Neural crest cell (in vitro differentiated cells): ENCODE data around the gene DGKZ. TPM values are rescaled to one million over a fixed set of nuclear protein-coding genes. Genes with fewer than 3 reads are reported as not detected.
"Not testable (repeated sequence)": the region's sequence is repeated elsewhere in the genome, so short reads cannot be mapped to it uniquely, and the experiment has no call there.

Experiments used
- DNase-seq: peaks from one replicate; pipeline ENCODE4 v3.0.0; 2021; ENCODE audit warnings: low read depth, mixed read lengths, low spot score
- H3K27ac Mint-ChIP-seq: one replicate; pipeline ENCODE4 v1.8.0; 2021; ENCODE audit warnings: mild to moderate bottlenecking, mixed read lengths; ENCODE audit not compliant: unreplicated experiment
- H3K27me3 Mint-ChIP-seq: 2 replicates; pipeline ENCODE4 v1.8.0; 2021; ENCODE audit warnings: low read depth, mild to moderate bottlenecking, mixed read lengths
- H3K36me3 Mint-ChIP-seq: 2 replicates; pipeline ENCODE4 v1.8.0; 2021; ENCODE audit warnings: low read depth, mild to moderate bottlenecking, mixed read lengths
- H3K4me1 Mint-ChIP-seq: 2 replicates; pipeline ENCODE4 v1.8.0; 2021; ENCODE audit warnings: mixed read lengths
- H3K4me3 Mint-ChIP-seq: one replicate; pipeline ENCODE4 v1.8.0; 2021; ENCODE audit warnings: mild to moderate bottlenecking, mixed read lengths
- H3K9me3 Mint-ChIP-seq: 2 replicates; pipeline ENCODE4 v1.8.0; 2021; ENCODE audit warnings: mixed read lengths
- CTCF ChIP-seq: fragments of 200-600 bp; sonication (generic); conservative IDR thresholded peaks from 2 replicates; pipeline ENCODE4 v1.5.0; 2021; ENCODE audit warnings: antibody characterized with exemption, mild to moderate bottlenecking
- total RNA-seq: library from RNA; stranded (reverse); gene quantifications from 2 replicates; pipeline ENCODE4 v1.2.1, GENCODE V29; 2021

The DGKZ gene
- total RNA-seq, 1 donor from 2014 or later: 60.1 TPM

DNA sequence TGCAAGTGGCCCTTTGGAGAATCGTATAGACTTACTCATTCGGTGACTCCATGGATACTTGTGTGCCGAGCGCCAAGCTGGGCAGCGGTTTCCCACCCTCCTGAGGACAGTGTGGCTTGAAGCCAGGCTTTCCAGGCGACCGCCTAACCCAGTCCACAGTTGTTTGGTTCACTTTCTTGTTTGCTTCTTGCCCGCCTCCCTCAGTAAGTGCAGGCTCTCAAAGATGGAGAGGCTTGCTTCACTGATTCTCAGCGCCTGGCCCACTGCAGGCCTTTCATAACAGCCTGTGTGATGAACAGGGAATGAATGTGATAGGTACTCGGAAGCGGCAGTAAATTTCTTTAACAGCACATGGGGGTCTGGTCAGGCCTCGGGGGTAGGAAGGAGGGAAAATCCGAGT, 23.0 kb downstream of the DGKZ start:
- H3K9me3 Mint-ChIP-seq: no peaks in the 10 kb centered on the region
- no peaks in the 10 kb centered on the region for H3K27me3 Mint-ChIP-seq
- DNase-seq: no peak
- no peak overlapping the region for H3K27ac Mint-ChIP-seq
- no peak for TF ChIP-seq CTCF
- peaks cover 21% of the 10 kb centered on the region for H3K4me1 Mint-ChIP-seq
- H3K36me3 Mint-ChIP-seq: no peaks in the 10 kb centered on the region
- H3K4me3 Mint-ChIP-seq: peak overlapping the region; percentile 44

GRCh38 chr11:46371262-46371661, 24.0 kb downstream of the DGKZ start:
- H3K4me1 Mint-ChIP-seq: peaks cover 17% of the 10 kb centered on the region
- H3K27me3 Mint-ChIP-seq, DNase-seq, H3K27ac Mint-ChIP-seq, H3K9me3 Mint-ChIP-seq, H3K36me3 Mint-ChIP-seq, H3K4me3 Mint-ChIP-seq: not testable (repeated sequence)

- no peaks in the 10 kb centered on the region for H3K9me3 Mint-ChIP-seq
- no peak for DNase-seq
- no peak overlapping the region for H3K27ac Mint-ChIP-seq
- H3K4me1 Mint-ChIP-seq: peaks cover 16% of the 10 kb centered on the region
- no peaks in the 10 kb centered on the region for H3K27me3 Mint-ChIP-seq
- H3K36me3 Mint-ChIP-seq: no peaks in the 10 kb centered on the region
- no peak for TF ChIP-seq CTCF
- no peak overlapping the region for H3K4me3 Mint-ChIP-seq
Measured at GRCh38 chr11:46372086-46372485, 24.8 kb downstream of the DGKZ start.

GRCh38 chr11:46372501-46372900, 25.2 kb downstream of the DGKZ start:
- peaks cover 12% of the 10 kb centered on the region for H3K4me1 Mint-ChIP-seq
- not testable (repeated sequence) for H3K4me3 Mint-ChIP-seq, H3K27ac Mint-ChIP-seq, H3K36me3 Mint-ChIP-seq, H3K9me3 Mint-ChIP-seq, DNase-seq, H3K27me3 Mint-ChIP-seq

GRCh38 chr11:46373787-46374740, 26.8 kb downstream of the DGKZ start:
- TF ChIP-seq CTCF: no peak
- no peaks in the 10 kb centered on the region for H3K9me3 Mint-ChIP-seq
- H3K36me3 Mint-ChIP-seq: no peaks in the 10 kb centered on the region
- no peak for DNase-seq
- peaks cover 12% of the 10 kb centered on the region for H3K4me1 Mint-ChIP-seq
- no peaks in the 10 kb centered on the region for H3K27me3 Mint-ChIP-seq
- no peak overlapping the region for H3K4me3 Mint-ChIP-seq
- no peak overlapping the region for H3K27ac Mint-ChIP-seq

- H3K4me1 Mint-ChIP-seq: peaks cover 13% of the 10 kb centered on the region
- H3K4me3 Mint-ChIP-seq: peak overlapping the region; percentile 31
- TF ChIP-seq CTCF: no peak
- no peak for DNase-seq
- no peak overlapping the region for H3K27ac Mint-ChIP-seq
- no peaks in the 10 kb centered on the region for H3K9me3 Mint-ChIP-seq
- peaks cover 2% of the 10 kb centered on the region for H3K27me3 Mint-ChIP-seq
- H3K36me3 Mint-ChIP-seq: no peaks in the 10 kb centered on the region
Measured at GRCh38 chr11:46374815-46375214, 27.6 kb downstream of the DGKZ start.
